ENCODE data around the gene CPM.
"Not testable (repeated sequence)": the region's sequence is repeated elsewhere in the genome, so short reads cannot be mapped to it uniquely, and the experiment has no call there.

Gene CPM

GRCh38 chr12:68823696-68824095 is 109.3 kb downstream of the CPM start:
- FAIRE-seq: no peak

- FAIRE-seq: no peak
Measured at GRCh38 chr12:68821357-68822188, 111.4 kb downstream of the CPM start.

GRCh38 chr12:68819481-68819880 is 113.5 kb downstream of the CPM start:
- not testable (repeated sequence) for FAIRE-seq

GRCh38 chr12:68815928-68816800 is 116.8 kb downstream of the CPM start:
- FAIRE-seq: no peak

GRCh38 chr12:68815232-68815927 is 117.6 kb downstream of the CPM start:
- no peak for FAIRE-seq

- FAIRE-seq: no peak
Measured at GRCh38 chr12:68814490-68815231, 118.3 kb downstream of the CPM start.

GRCh38 chr12:68813242-68813593 is 119.8 kb downstream of the CPM start:
- FAIRE-seq: no peak

GRCh38 chr12:68812553-68813241 is 120.3 kb downstream of the CPM start:
- FAIRE-seq: no peak

GRCh38 chr12:68811573-68811972 is 121.4 kb downstream of the CPM start:
- FAIRE-seq: not testable (repeated sequence)

GRCh38 chr12:68810027-68810389 is 123.0 kb downstream of the CPM start:
- FAIRE-seq: not testable (repeated sequence)

- FAIRE-seq: no peak
Measured at GRCh38 chr12:68809190-68810026, 123.6 kb downstream of the CPM start.

GRCh38 chr12:68808388-68809189 is 124.4 kb downstream of the CPM start:
- no peak for FAIRE-seq

- FAIRE-seq: no peak
Measured at GRCh38 chr12:68807576-68808387, 125.2 kb downstream of the CPM start, which contains the start of gene MDM2. Gene MDM2 (plus strand): TSS chr12:68808177. CDS start chr12:68808478, 301 bp downstream.

- FAIRE-seq: not testable (repeated sequence)
Measured at GRCh38 chr12:68807274-68807575, 125.7 kb downstream of the CPM start.

- no peak for FAIRE-seq
Measured at GRCh38 chr12:68806488-68807237, 126.3 kb downstream of the CPM start.

GRCh38 chr12:68805592-68806120 is 127.3 kb downstream of the CPM start:
- FAIRE-seq: no peak

GRCh38 chr12:68804657-68805591 is 128.0 kb downstream of the CPM start:
- no peak for FAIRE-seq

Data from islet of Langerhans (tissue), 1 donor.